ENCODE results near the gene NFIB.

- no peak for TF ChIP-seq POLR2A (IDR thresholded peaks at IDR 0.05)
- no peak for TF ChIP-seq CTCF (IDR thresholded peaks at IDR 0.05)
- TF ChIP-seq POLR2AphosphoS5 (IDR thresholded peaks at IDR 0.05): no peak
- TF ChIP-seq EP300 (IDR thresholded peaks at IDR 0.05): no peak
These were observed 138.2 kb downstream of the NFIB start for GRCh38 chr9:14175778-14176177.

All from gastroesophageal sphincter (tissue), 3 donors.